SK-N-SH treated with all-trans-retinoic acid at 6 μM for 48 hours (cell line): Measurements from ENCODE around the gene NALCN.

Experiments used
- ATAC-seq: fragments of 200-7000 bp; cut with Tn5 transposase; 3 replicates; pipeline ENCODE4 v1.9.1; 2020; ENCODE audit warnings: mild to moderate bottlenecking, moderate library complexity
- ARNTL ChIP-seq: fragments of 450-650 bp; formaldehyde crosslinking; IDR thresholded peaks from 2 replicates; pipeline ENCODE4 v1.5.0; 2020; ENCODE audit warnings: low read depth, mild to moderate bottlenecking, moderate library complexity, borderline replicate concordance
- BACH2 ChIP-seq: fragments of 250-450 bp; sonication (Bioruptor Pico); IDR thresholded peaks from 2 replicates; pipeline ENCODE4 v1.9.0; 2021; ENCODE audit warnings: mild to moderate bottlenecking, borderline replicate concordance
- CREB5 ChIP-seq: fragments of 250-450 bp; sonication (Bioruptor Pico); IDR thresholded peaks from 2 replicates; pipeline ENCODE4 v1.5.1; 2020; ENCODE audit warnings: low read depth, mild to moderate bottlenecking, moderate library complexity
- CSDC2 ChIP-seq: fragments of 250-450 bp; sonication (Bioruptor Pico); IDR thresholded peaks from 2 replicates; pipeline ENCODE4 v1.5.0; 2020; ENCODE audit warnings: mild to moderate bottlenecking, moderate library complexity
- CSRNP3 ChIP-seq: fragments of 250-450 bp; sonication (Bioruptor Pico); IDR thresholded peaks from 2 replicates; pipeline ENCODE4 v1.5.1; 2021; ENCODE audit warnings: mild to moderate bottlenecking, moderate library complexity
- ESRRG ChIP-seq: fragments of 250-450 bp; sonication (Bioruptor Pico); IDR thresholded peaks from 2 replicates; pipeline ENCODE4 v1.6.1; 2021; ENCODE audit warnings: mild to moderate bottlenecking
- GLIS3 ChIP-seq: fragments of 250-450 bp; sonication (Bioruptor Pico); IDR thresholded peaks from 2 replicates; pipeline ENCODE4 v1.5.0; 2020; ENCODE audit warnings: mild to moderate bottlenecking, moderate library complexity
- ISL1 ChIP-seq: fragments of 250-450 bp; sonication (Bioruptor Pico); IDR thresholded peaks from 2 replicates; pipeline ENCODE4 v2.1.2; 2022; ENCODE audit warnings: mild to moderate bottlenecking, moderate library complexity
- OSR1 ChIP-seq: fragments of 250-450 bp; sonication (Bioruptor Pico); IDR thresholded peaks from 2 replicates; pipeline ENCODE4 v1.8.0; 2022; ENCODE audit warnings: moderate library complexity, mild to moderate bottlenecking, inconsistent platforms
- POU6F1 ChIP-seq: fragments of 250-450 bp; sonication (Bioruptor Pico); IDR thresholded peaks from 2 replicates; pipeline ENCODE4 v1.8.0; 2021; ENCODE audit warnings: low read depth, mild to moderate bottlenecking, moderate library complexity, borderline replicate concordance
- RARB ChIP-seq: fragments of 250-450 bp; sonication (Bioruptor Pico); IDR thresholded peaks from 2 replicates; pipeline ENCODE4 v1.8.0; 2021; ENCODE audit warnings: mild to moderate bottlenecking, moderate library complexity
- SNAI2 ChIP-seq: fragments of 250-450 bp; sonication (Bioruptor Pico); IDR thresholded peaks from 2 replicates; pipeline ENCODE4 v1.5.0; 2020; ENCODE audit warnings: mild to moderate bottlenecking, moderate library complexity
- TOX ChIP-seq: fragments of 250-450 bp; sonication (Bioruptor Pico); IDR thresholded peaks from 2 replicates; pipeline ENCODE4 v1.8.0; 2021; ENCODE audit warnings: mild to moderate bottlenecking, moderate library complexity, borderline replicate concordance
- TSHZ2 ChIP-seq: fragments of 250-450 bp; sonication (Bioruptor Pico); IDR thresholded peaks from 2 replicates; pipeline ENCODE4 v1.5.0; 2020; ENCODE audit warnings: mild to moderate bottlenecking, moderate library complexity
- ZC3H10 ChIP-seq: fragments of 250-450 bp; sonication (Bioruptor Pico); IDR thresholded peaks from 2 replicates; pipeline ENCODE4 v1.5.1; 2021; ENCODE audit warnings: mild to moderate bottlenecking, moderate library complexity
- ZFP3 ChIP-seq: fragments of 250-450 bp; sonication (Bioruptor Pico); IDR thresholded peaks from 2 replicates; pipeline ENCODE4 v1.5.0; 2020; ENCODE audit warnings: mild to moderate bottlenecking, moderate library complexity
- ZFP30 ChIP-seq: fragments of 450-650 bp; formaldehyde crosslinking; IDR thresholded peaks from 2 replicates; pipeline ENCODE4 v1.5.0; 2022; ENCODE audit warnings: mild to moderate bottlenecking, moderate library complexity
- ZNF565 ChIP-seq: fragments of 450-650 bp; formaldehyde crosslinking; conservative IDR thresholded peaks from 2 replicates; pipeline ENCODE4 v1.5.0; 2020; ENCODE audit warnings: low read depth, mild to moderate bottlenecking, moderate library complexity
- ZNF70 ChIP-seq: fragments of 450-650 bp; formaldehyde crosslinking; IDR thresholded peaks from 2 replicates; pipeline ENCODE4 v1.5.0; 2020; ENCODE audit warnings: mild to moderate bottlenecking, moderate library complexity
- ZNF8 ChIP-seq: fragments of 450-650 bp; formaldehyde crosslinking; IDR thresholded peaks from 2 replicates; pipeline ENCODE4 v1.5.0; 2020; ENCODE audit warnings: mild to moderate bottlenecking, moderate library complexity
- TF ChIP-seq, protein P1 (sequence below): fragments of 250-450 bp; sonication (Bioruptor Pico); IDR thresholded peaks from 2 replicates; pipeline ENCODE4 v1.8.0; 2020; ENCODE audit warnings: mild to moderate bottlenecking, moderate library complexity, borderline replicate concordance

The NALCN gene

GRCh38 chr13:101262306-101262705, 154.0 kb downstream of the NALCN start:
- no peak for ATAC-seq
- TF ChIP-seq OSR1 (CRISPR knock-in tag) (no peak), ZC3H10 (CRISPR knock-in tag) (no peak), RARB (CRISPR knock-in tag) (no peak), ZNF565 (no peak), ISL1 (CRISPR knock-in tag) (no peak), GLIS3 (no peak), ZFP3 (CRISPR knock-in tag) (no peak), ARNTL (no peak), CSDC2 (no peak), BACH2 (no peak), POU6F1 (no peak), ZNF70 (CRISPR knock-in tag) (no peak), ZNF8 (CRISPR knock-in tag) (no peak), SNAI2 (no peak)
- TF ChIP-seq, all 23 proteins: peak for 0

DNA sequence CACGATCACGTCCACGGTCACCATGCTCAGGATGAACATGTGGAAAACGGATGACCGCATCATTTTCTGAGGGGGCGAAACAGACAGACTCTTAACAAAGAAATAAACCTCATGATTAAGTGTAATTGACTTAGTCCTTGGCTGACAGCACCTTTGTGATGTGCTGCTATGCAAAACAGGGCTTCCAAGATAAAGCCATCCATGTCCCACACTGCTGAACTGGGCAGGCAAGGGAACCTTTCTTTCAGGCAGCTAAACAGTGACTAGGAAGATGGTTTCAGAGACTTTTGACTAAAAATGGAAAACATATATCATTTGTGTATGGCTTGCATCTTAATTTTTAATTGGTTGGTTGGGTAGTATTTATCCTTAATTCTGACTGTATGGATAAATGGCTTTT, 157.8 kb downstream of the NALCN start:
- TF ChIP-seq CSRNP3 (CRISPR knock-in tag) (no peak), CSDC2 (no peak), TOX (CRISPR knock-in tag) (no peak), ZFP30 (CRISPR knock-in tag) (no peak), TSHZ2 (CRISPR knock-in tag) (no peak), ARNTL (no peak), OSR1 (CRISPR knock-in tag) (no peak), ZFP3 (CRISPR knock-in tag) (no peak), POU6F1 (no peak), ZNF565 (no peak), ZNF8 (CRISPR knock-in tag) (no peak), ZNF70 (CRISPR knock-in tag) (no peak), ESRRG (no peak), CREB5 (no peak), GLIS3 (no peak), ZC3H10 (CRISPR knock-in tag) (no peak)
- TF ChIP-seq, protein P1, sequence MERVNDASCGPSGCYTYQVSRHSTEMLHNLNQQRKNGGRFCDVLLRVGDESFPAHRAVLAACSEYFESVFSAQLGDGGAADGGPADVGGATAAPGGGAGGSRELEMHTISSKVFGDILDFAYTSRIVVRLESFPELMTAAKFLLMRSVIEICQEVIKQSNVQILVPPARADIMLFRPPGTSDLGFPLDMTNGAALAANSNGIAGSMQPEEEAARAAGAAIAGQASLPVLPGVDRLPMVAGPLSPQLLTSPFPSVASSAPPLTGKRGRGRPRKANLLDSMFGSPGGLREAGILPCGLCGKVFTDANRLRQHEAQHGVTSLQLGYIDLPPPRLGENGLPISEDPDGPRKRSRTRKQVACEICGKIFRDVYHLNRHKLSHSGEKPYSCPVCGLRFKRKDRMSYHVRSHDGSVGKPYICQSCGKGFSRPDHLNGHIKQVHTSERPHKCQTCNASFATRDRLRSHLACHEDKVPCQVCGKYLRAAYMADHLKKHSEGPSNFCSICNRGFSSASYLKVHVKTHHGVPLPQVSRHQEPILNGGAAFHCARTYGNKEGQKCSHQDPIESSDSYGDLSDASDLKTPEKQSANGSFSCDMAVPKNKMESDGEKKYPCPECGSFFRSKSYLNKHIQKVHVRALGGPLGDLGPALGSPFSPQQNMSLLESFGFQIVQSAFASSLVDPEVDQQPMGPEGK (CRISPR knock-in tag) = no peak
- peak; percentile 28; the same call in 2 of the 3 replicates for ATAC-seq

DNA sequence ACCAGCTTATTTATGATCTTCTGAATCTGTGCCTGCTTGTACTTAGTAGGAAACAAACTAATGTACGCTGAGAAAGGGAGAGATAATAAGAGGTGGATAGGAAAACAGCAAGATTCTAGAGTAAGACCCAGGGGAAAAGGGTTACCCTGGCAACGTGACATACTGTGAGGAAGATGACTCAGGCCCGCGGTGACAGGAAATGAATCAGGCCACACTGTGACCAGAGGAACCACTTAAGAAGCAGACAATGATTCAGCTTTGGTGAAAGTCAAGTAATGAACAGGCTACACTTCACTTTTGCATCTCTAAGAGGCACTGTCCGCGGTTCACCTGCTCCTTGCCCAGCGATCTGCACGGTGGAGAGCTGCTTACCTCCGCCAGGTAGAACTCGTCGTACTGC, 158.2 kb downstream of the NALCN start:
- peak; percentile 93 for ATAC-seq
- TF ChIP-seq SNAI2 (no peak), ISL1 (CRISPR knock-in tag) (no peak), ZNF565 (no peak)
